NT2/D1 (cell line): Measurements from ENCODE around the gene HDAC10.

Experiments
- SUZ12 ChIP-seq: IDR thresholded peaks from 2 replicates; pipeline ENCODE4 v1.6.1; 2011; ENCODE audit not compliant: insufficient read length, insufficient read depth; ENCODE audit errors: extremely low read depth
- YY1 ChIP-seq: IDR thresholded peaks from 2 replicates; pipeline ENCODE4 v1.6.1; 2011; ENCODE audit not compliant: insufficient read length, insufficient read depth
- ZNF274 ChIP-seq: IDR thresholded peaks from 2 replicates; pipeline ENCODE4 v1.6.1; 2011; ENCODE audit warnings: mild to moderate bottlenecking, low read depth, low read length

DNA sequence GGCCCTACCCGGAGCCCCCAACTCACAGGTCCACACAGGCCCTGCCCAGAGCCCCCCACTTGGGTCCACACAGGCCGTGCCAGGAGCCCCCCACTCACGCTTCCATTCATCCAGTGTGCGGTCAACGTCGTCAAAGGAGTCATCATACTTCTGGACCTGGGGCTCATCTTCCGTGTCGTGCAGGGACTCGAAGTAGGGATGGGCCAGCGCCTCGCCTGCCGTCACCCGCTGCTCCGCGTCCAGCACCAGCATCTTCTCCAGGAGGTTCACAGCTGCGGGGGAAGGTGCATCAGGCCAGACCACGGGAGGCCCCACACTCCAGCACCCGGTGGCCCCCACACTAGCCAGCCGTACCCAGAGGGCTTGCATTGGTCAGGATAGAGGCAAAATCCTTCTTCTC, 4.0 kb upstream of the HDAC10 start:
- TF ChIP-seq ZNF274, result no peak
- no peak for TF ChIP-seq YY1
- no peak for TF ChIP-seq SUZ12
